Esophagus squamous epithelium (tissue), 5 donors: Measurements from ENCODE around the gene S100A7A. TPM values are rescaled to one million over a fixed set of nuclear protein-coding genes. Genes with fewer than 3 reads are reported as not detected.
"Not testable (repeated sequence)": the region's sequence is repeated elsewhere in the genome, so short reads cannot be mapped to it uniquely, and the experiment has no call there.

Experiments used
- DNase-seq: peaks from one replicate; lab custom pipeline; 2025; lab: John Stamatoyannopoulos, UW
- H3K27ac ChIP-seq, 4 donors: fragments of 200-600 bp; sonication (generic); one replicate each; pipeline ENCODE4 v1.5.1; 2016 to 2019; ENCODE audit warnings: mild to moderate bottlenecking in 1 of 4
- H3K27me3 ChIP-seq, 4 donors: fragments of 200-600 bp; sonication (generic); 1 replicate in 3 of 4; 2 replicates in 1 of 4; pipeline versions ENCODE4 v1.5.1 to v1.6.0; 2017 to 2021; ENCODE audit warnings: antibody characterized with exemption in 1 of 4
- H3K36me3 ChIP-seq, 3 donors: fragments of 200-600 bp; sonication (generic); one replicate each; pipeline ENCODE4 v1.5.1; 2016 to 2019
- H3K4me1 ChIP-seq, 3 donors: fragments of 200-600 bp; sonication (generic); one replicate each; pipeline ENCODE4 v1.5.1; 2017 to 2019
- H3K4me3 ChIP-seq, 4 donors: fragments of 200-600 bp; sonication (generic); 1 replicate in 3 of 4; 2 replicates in 1 of 4; pipeline ENCODE4 v1.5.1; 2016 to 2019; ENCODE audit warnings: mild to moderate bottlenecking in 2 of 4, moderate library complexity in 1 of 4
- H3K9me3 ChIP-seq, 3 donors: fragments of 200-600 bp; sonication (generic); one replicate each; pipeline ENCODE4 v1.5.1; 2016 to 2019
- CTCF ChIP-seq, 6 experiments: fragments of 450-650 bp in 4 of 6; fragments of 200-600 bp in 2 of 6; sonication (generic) in 2 of 6; IDR thresholded peaks; one replicate each; pipeline ENCODE4 v1.5.1; 2016 to 2019; ENCODE audit warnings: antibody characterized with exemption in 6 of 6, mild to moderate bottlenecking in 4 of 6, moderate library complexity in 4 of 6
- POLR2A ChIP-seq, 4 donors: fragments of 450-650 bp; IDR thresholded peaks; one replicate each; pipeline ENCODE4 v1.6.1; 2017; ENCODE audit warnings: antibody characterized with exemption in 4 of 4, mild to moderate bottlenecking in 4 of 4, moderate library complexity in 3 of 4
- WGBS, 2 donors: methylation state at CpG; one replicate each; pipeline ENCODE4 v1.1.5; 2018; 5-methylcytosine and 5-hydroxymethylcytosine counted together
- intact Hi-C: fragments of 100-400 bp; cut with DNase I; formaldehyde crosslinking; loops from one replicate; pipeline ENCODE4 v1.15.0; 2022
- total RNA-seq, 4 donors: library from RNA; depleted of rRNA; stranded (reverse); fragments of >200 nt; gene quantifications; one replicate each; pipeline ENCODE4 v1.1.0, GENCODE V29; 2016
- donor health status: DM: yes; HTN: yes; CAD: no.

Gene S100A7A
- total RNA-seq, 4 donors from 2014 or later, result 6.7 to 72.9 (median 8.1) TPM; not detected in 1

- WGBS, 2 donors, result 60 to 90% methylated on average over 2 to 3 of the region's 4 CpGs
- H3K4me3 ChIP-seq, result no peak overlapping the region
- no peak for TF ChIP-seq CTCF (IDR thresholded peaks at IDR 0.05)
- TF ChIP-seq POLR2A (IDR thresholded peaks at IDR 0.05), result no peak
- no peak overlapping the region for H3K27ac ChIP-seq
- H3K27me3 ChIP-seq, result peaks cover 0 to 39% (median 0%) of the 10 kb centered on the region in 4 donors
- H3K9me3 ChIP-seq, result no peaks in the 10 kb centered on the region
- H3K36me3 ChIP-seq, result no peaks in the 10 kb centered on the region
- no peaks in the 10 kb centered on the region for H3K4me1 ChIP-seq
- intact Hi-C loops, result no loop called here
- DNase-seq, result no peak
These were observed 27.2 kb downstream of the S100A7A start for GRCh38 chr1:153443486-153443885.

GRCh38 chr1:153444078-153444477, 27.8 kb downstream of the S100A7A start:
- H3K4me3 ChIP-seq, result no peak overlapping the region
- intact Hi-C loops, result no loop called here
- no peak for DNase-seq
- H3K4me1 ChIP-seq, result no peaks in the 10 kb centered on the region
- H3K36me3 ChIP-seq, result no peaks in the 10 kb centered on the region
- no peak overlapping the region for H3K27ac ChIP-seq
- no peaks in the 10 kb centered on the region for H3K9me3 ChIP-seq
- TF ChIP-seq CTCF (IDR thresholded peaks at IDR 0.05) (no peak), POLR2A (IDR thresholded peaks at IDR 0.05) (no peak)
- 60 to 62% methylated on average over 4 to 5 of the region's 5 CpGs for WGBS, 2 donors
- peaks cover 0 to 44% (median 0%) of the 10 kb centered on the region in 4 donors for H3K27me3 ChIP-seq

GRCh38 chr1:153447498-153448170, 31.3 kb downstream of the S100A7A start:
- Histone ChIP-seq H3K27ac (no peak overlapping the region), H3K4me3 (no peak overlapping the region), H3K36me3 (no peaks in the 10 kb centered on the region), H3K4me1 (no peaks in the 10 kb centered on the region), H3K27me3 (peaks cover 0 to 62% (median 0%) of the 10 kb centered on the region in 4 donors), H3K9me3 (no peaks in the 10 kb centered on the region)
- intact Hi-C loops, result no loop called here
- DNase-seq, result no peak
- 67% methylated on average over 1 of the region's 1 CpG for WGBS, 2 donors
- TF ChIP-seq CTCF (IDR thresholded peaks at IDR 0.05) (no peak), POLR2A (IDR thresholded peaks at IDR 0.05) (no peak)

- H3K36me3 ChIP-seq, H3K4me3 ChIP-seq, DNase-seq, H3K27ac ChIP-seq, intact Hi-C loops, H3K9me3 ChIP-seq, H3K4me1 ChIP-seq: not testable (repeated sequence)
- H3K27me3 ChIP-seq, result peaks cover 0 to 54% (median 0%) of the 10 kb centered on the region in 4 donors
- WGBS, 2 donors, result 77 to 82% methylated on average over 4 of the region's 4 CpGs
These were observed 32.5 kb downstream of the S100A7A start for GRCh38 chr1:153448851-153449250.

- no peaks in the 10 kb centered on the region for H3K36me3 ChIP-seq
- DNase-seq, result no peak
- peaks cover 0 to 23% (median 0%) of the 10 kb centered on the region in 4 donors for H3K27me3 ChIP-seq
- TF ChIP-seq CTCF (IDR thresholded peaks at IDR 0.05) (no peak), POLR2A (IDR thresholded peaks at IDR 0.05) (no peak)
- 44 to 50% methylated on average over 1 of the region's 1 CpG for WGBS, 2 donors
- H3K9me3 ChIP-seq, result no peaks in the 10 kb centered on the region
- intact Hi-C loops, result no loop called here
- H3K4me1 ChIP-seq, result no peaks in the 10 kb centered on the region
- no peak overlapping the region for H3K4me3 ChIP-seq
- H3K27ac ChIP-seq, result no peak overlapping the region
These were observed 40.1 kb downstream of the S100A7A start for GRCh38 chr1:153456396-153456795.
